Measurements from ENCODE around the gene FAM180A. TPM values are rescaled to one million over a fixed set of nuclear protein-coding genes. Genes with fewer than 3 reads are reported as not detected.

FAM180A gene
- polyA plus RNA-seq, 1 donor from 2014 or later, result not detected

- no peaks in the 10 kb centered on the region for H4K20me1 ChIP-seq (ENCODE audit: insufficient read depth)
Measured at GRCh38 chr7:135715673-135716072, 32.9 kb downstream of the FAM180A start.

GRCh38 chr7:135715055-135715522 lies 33.5 kb downstream of the FAM180A start:
- H4K20me1 ChIP-seq (ENCODE audit: insufficient read depth), result no peaks in the 10 kb centered on the region
- no peak overlapping the region for H2AFZ ChIP-seq (ENCODE audit: low read depth, low read length)
- H3K79me2 ChIP-seq (replicated peaks; ENCODE audit: insufficient read depth, low read length), result no peaks in the 10 kb centered on the region
- H3K4me3 ChIP-seq (ENCODE audit: low read length), result no peak overlapping the region
- H3K9me2 ChIP-seq (ENCODE audit: insufficient read depth, low read length), result no peaks in the 10 kb centered on the region
- no peaks in the 10 kb centered on the region for H3F3A ChIP-seq (ENCODE audit: insufficient read depth, low read length, poor library complexity, severe bottlenecking)
- no peaks in the 10 kb centered on the region for H3K9me3 ChIP-seq (ENCODE audit: low read length)
- no peak overlapping the region for H3K4me2 ChIP-seq (ENCODE audit: low read length)
- no peak overlapping the region for H3K27ac ChIP-seq (ENCODE audit: low read length)
- no peaks in the 10 kb centered on the region for H3K27me3 ChIP-seq (ENCODE audit: insufficient read depth, low read depth, low read length)
- H3K36me3 ChIP-seq (ENCODE audit: insufficient read depth, low read length), result no peaks in the 10 kb centered on the region
- no peak overlapping the region for H3K9ac ChIP-seq (ENCODE audit: low read length)
- TF ChIP-seq EZH2 (IDR thresholded peaks at IDR 0.05; ENCODE audit: borderline replicate concordance, insufficient read depth, low read length, poor library complexity, severe bottlenecking) (no peak), REST (IDR thresholded peaks at IDR 0.05; ENCODE audit: borderline replicate concordance) (no peak), MXI1 (conservative IDR thresholded peaks at IDR 0.05; ENCODE audit: poor library complexity, severe bottlenecking) (no peak), CTCF (IDR thresholded peaks at IDR 0.05; ENCODE audit: poor library complexity, severe bottlenecking) (no peak), TAF1 (IDR thresholded peaks at IDR 0.05; ENCODE audit: low read depth) (no peak), EP300 (conservative IDR thresholded peaks at IDR 0.05; ENCODE audit: poor library complexity, severe bottlenecking) (no peak)

More at GRCh38 chr7:135715673-135716072, 32.9 kb downstream of the FAM180A start:
- H3K79me2 ChIP-seq (replicated peaks; ENCODE audit: insufficient read depth, low read length), result no peaks in the 10 kb centered on the region
- no peak overlapping the region for H3K4me3 ChIP-seq (ENCODE audit: low read length)
- H3F3A ChIP-seq (ENCODE audit: insufficient read depth, low read length, poor library complexity, severe bottlenecking), result no peaks in the 10 kb centered on the region
- H3K36me3 ChIP-seq (ENCODE audit: insufficient read depth, low read length), result no peaks in the 10 kb centered on the region
- no peak overlapping the region for H3K4me2 ChIP-seq (ENCODE audit: low read length)
- no peaks in the 10 kb centered on the region for H3K9me3 ChIP-seq (ENCODE audit: low read length)
- H3K9me2 ChIP-seq (ENCODE audit: insufficient read depth, low read length), result no peaks in the 10 kb centered on the region
- no peaks in the 10 kb centered on the region for H3K27me3 ChIP-seq (ENCODE audit: insufficient read depth, low read depth, low read length)
- no peak overlapping the region for H3K9ac ChIP-seq (ENCODE audit: low read length)
- H2AFZ ChIP-seq (ENCODE audit: low read depth, low read length), result no peak overlapping the region
- no peak overlapping the region for H3K27ac ChIP-seq (ENCODE audit: low read length)
- TF ChIP-seq CTCF (IDR thresholded peaks at IDR 0.05; ENCODE audit: poor library complexity, severe bottlenecking) (no peak), POLR2AphosphoS5 (IDR thresholded peaks at IDR 0.05) (no peak), MXI1 (conservative IDR thresholded peaks at IDR 0.05; ENCODE audit: poor library complexity, severe bottlenecking) (no peak), RAD21 (conservative IDR thresholded peaks at IDR 0.05) (no peak), SMC3 (conservative IDR thresholded peaks at IDR 0.05; ENCODE audit: poor library complexity) (no peak), REST (IDR thresholded peaks at IDR 0.05; ENCODE audit: borderline replicate concordance) (no peak), EZH2 (IDR thresholded peaks at IDR 0.05; ENCODE audit: borderline replicate concordance, insufficient read depth, low read length, poor library complexity, severe bottlenecking) (no peak), EP300 (conservative IDR thresholded peaks at IDR 0.05; ENCODE audit: poor library complexity, severe bottlenecking) (no peak), TAF1 (IDR thresholded peaks at IDR 0.05; ENCODE audit: low read depth) (no peak)
